Erythroblast (primary cell): ENCODE measurements around the gene STARD13.

Experiments
- GATA1 ChIP-seq: IDR thresholded peaks from 2 replicates; pipeline ENCODE4 v1.6.1; 2011; ENCODE audit warnings: low read depth, mild to moderate bottlenecking, control low read depth, low read length, moderate library complexity
- POLR2A ChIP-seq: IDR thresholded peaks from 2 replicates; pipeline ENCODE4 v1.6.1; 2011; ENCODE audit warnings: mild to moderate bottlenecking, low read length

DNA sequence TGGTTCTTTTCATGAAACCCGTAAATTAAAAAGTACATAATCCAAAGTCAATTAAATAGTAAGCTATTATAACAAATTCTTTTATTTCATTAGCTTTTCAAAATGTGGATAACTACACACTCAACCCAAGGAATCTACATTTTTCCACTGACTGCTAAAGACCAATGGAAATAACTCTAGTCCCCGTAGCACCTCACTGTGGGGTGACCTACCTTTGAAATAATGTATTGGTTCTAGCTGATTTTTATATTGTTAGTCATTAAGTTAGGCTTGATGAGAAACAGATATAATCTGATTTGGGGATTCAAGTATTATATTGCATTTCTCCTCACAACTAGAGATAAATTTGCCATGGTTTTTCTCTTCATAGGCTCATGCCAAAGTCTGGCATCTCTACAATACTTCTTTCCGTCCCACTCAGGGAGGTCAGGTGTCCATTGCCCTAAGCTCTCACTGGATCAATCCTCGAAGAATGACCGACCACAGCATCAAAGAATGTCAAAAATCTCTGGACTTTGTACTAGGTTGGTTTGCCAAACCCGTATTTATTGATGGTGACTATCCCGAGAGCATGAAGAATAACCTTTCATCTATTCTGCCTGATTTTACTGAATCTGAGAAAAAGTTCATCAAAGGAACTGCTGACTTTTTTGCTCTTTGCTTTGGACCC is 232.0 kb downstream of the STARD13 start:
- TF ChIP-seq POLR2A, result no peak
- no peak for TF ChIP-seq GATA1
